HG02678 (cell line): ENCODE results near the gene BRSK2.

Experiments
- ATAC-seq: cut with Tn5 transposase; IDR thresholded peaks from one replicate; pipeline ENCODE4 v1.9.1; 2021; ENCODE audit warnings: mild to moderate bottlenecking, moderate library complexity; ENCODE audit not compliant: unreplicated experiment

Gene BRSK2

GRCh38 chr11:1461826-1462697, 72.3 kb downstream of the BRSK2 start:
- no peak for ATAC-seq

DNA sequence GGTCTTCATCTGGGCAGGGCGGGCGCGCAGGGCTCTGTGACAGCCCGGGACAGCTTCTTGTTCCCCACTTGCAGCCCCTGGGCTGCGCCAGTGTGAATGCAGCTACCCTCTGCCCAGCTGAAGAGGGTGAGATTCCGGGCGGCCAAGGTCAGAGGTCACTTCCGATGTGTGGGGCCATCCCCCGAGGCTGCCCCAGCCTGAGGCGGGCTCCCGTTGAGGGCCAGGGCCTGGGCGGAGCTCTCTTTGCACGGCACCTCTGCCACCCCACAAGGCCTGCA, 72.9 kb downstream of the BRSK2 start:
- no peak for ATAC-seq

DNA sequence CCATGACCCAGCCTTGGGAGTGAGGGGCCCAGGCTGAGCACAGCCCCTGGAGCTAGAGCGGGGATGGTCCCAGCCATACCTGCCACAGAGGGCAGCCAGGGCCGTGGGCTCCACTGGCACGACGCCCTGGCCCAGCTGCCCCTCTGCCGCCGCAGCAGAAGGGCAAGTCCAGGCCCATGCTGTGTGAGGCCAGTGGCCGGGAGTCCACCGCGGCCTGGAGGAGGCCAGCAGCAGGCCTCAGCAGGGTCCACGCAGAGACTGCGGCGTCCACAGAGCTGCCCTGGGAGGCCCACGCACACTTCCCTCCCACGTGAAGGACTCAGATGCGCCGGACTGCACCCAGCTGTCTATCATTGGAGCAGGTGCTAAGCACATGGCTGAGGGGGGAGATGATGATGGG, 73.3 kb downstream of the BRSK2 start:
- ATAC-seq, result no peak

DNA sequence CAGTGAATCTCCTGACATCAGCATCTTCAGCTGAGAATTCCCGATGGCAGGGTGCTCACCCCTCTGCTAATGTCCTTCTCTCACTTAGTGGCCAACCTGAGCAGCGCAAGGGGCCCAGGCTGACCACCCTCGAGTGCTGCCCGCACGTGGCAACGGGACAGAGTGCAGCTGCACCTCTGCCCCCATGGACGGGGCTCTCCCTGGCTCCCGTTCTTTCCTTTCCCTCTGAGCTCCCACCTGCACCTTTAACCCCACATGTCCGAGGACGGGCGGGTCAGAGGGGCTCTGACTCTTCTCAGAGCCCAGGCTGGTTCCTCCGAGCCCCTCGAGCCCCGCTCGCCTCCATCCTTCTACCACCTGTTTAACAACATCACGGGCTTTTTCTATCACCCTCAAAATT, 77.0 kb downstream of the BRSK2 start:
- ATAC-seq, result no peak

DNA sequence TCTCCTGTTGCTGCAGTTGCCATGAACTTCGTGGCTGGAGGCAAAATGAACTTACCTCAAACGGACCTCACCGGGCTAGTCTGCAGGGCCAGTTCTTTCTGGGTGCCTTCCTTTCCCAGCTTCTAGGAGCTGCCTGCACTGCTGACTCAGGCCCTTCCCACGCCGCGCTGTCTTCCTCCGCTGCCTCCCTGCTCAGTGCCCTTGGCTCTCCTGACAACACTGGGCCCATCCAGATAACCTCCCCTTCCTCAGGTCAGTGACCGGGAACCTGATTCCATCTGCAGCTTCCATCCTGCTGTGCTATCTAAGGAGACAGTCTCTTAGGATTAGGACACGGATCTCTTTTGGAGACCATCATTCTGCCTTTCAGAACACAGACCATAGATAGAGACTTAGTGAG, 77.5 kb downstream of the BRSK2 start:
- ATAC-seq, result no peak

DNA sequence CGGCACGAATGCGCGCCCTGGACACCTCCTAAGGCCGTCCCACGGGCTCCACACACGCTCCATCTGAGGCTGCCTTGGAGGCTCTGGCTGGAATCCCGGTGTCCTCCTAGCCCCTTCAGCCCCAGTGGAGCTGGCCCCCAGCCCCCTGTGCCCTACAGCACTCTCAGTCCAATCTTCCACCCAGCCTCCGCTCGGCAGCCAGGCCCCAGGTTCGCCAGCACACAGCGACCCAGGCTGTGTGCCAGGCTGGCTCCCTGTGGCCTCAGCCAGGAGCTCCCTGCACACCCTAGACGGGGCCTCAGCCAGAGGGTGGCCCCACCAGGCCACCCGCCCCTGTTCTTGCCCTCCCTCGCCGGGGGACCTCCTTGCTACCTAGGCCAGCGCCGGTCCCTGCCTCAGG, 78.3 kb downstream of the BRSK2 start:
- ATAC-seq, result no peak

DNA sequence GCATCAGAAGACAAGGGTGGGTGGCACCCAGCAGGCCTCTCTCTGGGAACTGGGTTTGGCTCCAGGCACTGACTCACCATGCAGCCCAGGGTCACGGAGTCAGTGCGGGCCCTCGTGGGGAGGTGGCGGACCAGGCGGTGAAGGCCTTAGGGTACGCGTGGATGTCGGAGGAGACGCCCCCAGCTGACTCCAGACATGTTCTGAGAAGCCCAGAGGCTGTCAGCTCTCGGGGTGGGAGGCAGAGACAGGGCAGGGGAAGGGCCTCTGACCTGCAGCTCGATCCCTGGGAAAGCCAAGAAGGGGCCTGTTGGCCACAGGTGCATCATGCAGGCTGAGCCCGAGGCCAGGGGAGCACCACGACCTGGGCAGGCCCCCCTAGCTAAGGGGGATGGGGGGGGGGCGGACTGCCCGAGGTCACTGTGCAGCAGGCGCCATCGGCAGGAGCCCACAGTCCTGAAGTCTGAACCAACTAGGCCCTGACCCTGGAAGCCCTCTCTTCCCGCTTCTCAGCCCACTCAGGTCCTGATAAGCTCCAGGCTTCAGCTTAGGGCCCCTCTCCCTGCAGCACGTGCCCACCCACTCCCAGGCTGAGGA, 78.8 kb downstream of the BRSK2 start:
- ATAC-seq, result no peak

DNA sequence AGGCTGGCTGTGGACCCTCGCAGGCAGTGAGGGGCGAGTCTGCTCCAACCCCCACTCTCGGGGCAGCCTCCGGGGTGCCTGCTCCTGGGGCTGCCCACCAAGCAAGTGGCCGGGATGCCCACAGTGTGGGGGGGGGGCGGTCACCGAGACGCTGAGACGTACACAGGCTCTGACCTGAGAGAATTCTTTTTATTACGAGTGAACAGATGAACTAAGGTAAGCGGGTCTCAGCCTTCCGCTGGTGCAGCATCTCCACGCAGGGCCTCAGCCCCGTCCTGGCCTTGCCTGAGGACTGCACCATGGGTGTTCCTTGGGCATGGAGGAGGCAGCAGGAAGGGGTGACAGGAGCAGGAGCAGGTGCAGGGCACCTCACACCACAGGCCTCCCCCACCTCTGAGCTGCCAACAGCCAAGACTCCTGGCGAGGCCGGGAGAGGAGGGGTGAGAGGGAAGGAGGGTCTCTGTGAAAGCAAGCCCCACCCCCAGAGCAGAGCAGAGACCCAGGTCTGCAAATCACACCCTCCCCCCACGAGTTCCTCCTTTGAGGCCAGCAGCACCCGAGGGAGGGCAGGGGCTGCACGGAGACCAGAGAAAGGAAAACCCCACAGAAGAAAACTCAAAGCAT, 79.7 kb downstream of the BRSK2 start:
- ATAC-seq, result no peak

DNA sequence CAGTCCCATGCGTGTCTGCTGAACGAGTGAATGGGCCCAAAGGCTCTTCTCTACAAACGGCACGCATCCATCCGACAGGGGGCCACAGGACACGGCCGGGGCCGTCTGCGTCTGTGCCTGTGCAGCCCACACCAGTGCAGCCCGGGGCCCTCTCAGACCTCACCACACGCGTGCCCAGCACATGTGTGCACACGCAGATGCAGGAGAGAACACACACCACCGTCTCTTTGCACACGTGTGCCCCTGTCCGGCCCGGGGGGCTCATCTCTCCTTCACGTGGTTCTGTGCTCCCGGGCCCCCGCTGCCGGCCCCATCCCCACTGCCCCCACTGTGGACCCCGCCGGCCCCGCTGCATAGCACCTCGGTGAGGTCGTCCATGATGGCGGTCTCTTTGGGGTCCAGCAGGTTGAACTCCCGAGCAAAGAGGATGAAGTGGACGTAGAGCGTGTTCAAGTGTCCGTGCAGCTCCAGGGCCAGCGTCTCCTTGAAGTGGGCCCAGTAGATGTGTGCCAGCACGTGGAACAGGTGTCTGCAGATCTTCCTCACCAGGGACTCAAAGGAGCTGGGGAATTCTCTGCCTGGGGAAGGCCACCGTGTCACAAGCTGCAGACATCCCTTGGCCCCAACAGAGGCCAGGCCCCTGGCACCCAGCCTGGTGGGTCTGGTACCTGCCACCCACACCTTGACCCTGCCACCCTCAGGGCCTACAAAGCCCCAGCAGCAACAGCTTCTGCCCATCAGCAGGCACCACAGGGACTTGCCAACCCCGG, 80.4 kb downstream of the BRSK2 start:
- no peak for ATAC-seq

DNA sequence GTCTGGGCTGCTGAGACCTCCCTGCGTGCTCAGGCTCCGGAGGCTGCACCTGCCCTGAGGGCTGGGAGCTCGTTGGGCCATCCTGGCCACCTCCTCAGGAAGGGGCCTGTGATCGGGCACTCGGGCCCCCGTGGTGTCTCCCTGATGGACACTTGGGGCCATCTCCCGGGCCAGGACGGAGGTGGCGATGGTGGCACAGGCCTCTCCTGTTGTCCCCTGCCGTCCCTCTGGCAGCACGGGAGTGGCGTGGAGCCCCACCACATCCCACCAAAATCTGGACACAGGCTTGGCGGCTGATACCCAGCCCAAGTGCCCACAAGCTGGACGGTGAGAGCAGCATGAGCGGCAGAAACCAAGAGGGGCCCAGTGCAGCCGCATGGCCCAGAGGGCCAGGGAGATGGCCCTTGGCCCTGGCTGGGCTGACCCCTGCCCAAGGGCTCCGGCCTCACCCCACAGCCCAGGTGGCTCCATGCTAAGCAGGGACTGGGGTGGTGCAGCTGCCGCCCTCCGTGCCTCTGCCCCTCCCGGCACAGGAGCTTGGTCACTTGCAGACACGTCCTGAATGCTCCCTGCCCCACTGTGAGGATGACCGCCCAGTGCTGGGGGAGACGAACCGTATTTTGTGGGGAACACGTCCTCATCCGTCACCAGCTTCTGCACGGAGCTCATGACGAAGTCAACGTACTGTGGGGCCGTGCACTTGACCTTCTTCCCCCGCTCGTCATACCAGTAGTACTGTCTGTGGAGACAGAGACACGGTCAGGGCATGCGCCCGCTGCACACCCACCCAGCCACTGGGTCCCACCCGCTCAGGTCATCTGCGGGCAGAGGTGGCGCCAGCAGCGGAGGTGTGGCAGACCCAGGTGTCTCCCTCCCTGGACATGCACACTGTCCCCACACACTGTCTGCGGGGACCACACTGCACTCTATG, 81.2 kb downstream of the BRSK2 start:
- no peak for ATAC-seq

DNA sequence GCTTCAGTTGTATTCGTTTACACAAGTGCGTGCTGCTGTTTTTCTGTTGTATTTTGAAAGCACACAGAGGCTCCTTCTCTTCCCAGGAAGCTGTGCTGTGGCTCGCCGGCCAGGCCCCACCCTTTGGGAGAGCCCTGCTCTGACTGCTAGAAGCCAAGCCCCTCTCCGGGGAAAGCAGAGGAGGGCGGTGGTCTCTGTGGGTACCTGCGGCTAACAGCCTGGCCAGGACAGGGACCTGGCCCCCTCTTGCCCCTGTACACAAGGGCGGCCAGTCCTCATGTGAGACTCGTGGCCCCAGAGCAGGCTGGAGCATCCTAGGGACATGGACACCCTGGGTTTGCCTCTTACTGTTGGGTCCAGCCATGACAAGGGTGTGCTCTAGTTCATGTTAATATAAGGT, 82.0 kb downstream of the BRSK2 start:
- ATAC-seq, result no peak

DNA sequence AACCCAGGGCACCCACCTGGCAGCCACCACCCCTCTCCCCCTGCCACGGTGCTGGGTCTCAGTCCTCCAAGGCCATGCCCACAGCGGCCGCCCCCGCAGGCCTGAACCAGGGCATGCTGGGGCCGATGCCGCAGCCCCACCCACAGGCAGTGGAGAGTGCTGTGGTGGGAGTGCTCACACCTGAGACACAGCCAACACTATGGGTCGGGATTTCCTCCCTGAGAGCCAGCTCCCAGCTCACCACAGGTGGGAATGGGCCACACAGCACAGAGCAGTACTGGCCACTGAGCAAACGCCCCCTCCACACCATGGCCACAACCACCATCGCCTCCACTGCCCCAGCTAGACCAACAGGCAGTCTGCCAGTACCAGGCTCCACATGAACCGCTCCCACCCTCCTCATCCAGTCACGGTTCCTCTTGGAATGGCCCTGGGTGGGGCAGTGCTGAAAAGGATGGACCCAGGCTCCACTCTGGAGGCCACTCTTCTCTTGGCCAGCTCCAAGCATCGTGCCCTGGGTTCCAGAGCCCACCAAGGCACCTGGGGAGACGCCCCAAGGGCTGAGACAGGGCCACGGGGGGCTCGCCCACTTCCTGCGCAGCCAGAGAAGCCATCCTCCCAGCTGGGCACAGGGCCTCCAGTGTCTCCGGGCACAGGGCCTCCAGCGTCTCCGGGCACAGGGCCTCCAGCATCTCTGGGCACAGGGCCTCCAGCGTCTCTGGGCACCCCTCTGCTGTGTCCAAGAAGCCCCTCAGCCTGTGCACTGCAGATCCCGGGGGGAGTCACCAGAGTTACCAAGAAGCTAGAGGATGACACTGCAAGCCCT, 82.7 kb downstream of the BRSK2 start:
- no peak for ATAC-seq

DNA sequence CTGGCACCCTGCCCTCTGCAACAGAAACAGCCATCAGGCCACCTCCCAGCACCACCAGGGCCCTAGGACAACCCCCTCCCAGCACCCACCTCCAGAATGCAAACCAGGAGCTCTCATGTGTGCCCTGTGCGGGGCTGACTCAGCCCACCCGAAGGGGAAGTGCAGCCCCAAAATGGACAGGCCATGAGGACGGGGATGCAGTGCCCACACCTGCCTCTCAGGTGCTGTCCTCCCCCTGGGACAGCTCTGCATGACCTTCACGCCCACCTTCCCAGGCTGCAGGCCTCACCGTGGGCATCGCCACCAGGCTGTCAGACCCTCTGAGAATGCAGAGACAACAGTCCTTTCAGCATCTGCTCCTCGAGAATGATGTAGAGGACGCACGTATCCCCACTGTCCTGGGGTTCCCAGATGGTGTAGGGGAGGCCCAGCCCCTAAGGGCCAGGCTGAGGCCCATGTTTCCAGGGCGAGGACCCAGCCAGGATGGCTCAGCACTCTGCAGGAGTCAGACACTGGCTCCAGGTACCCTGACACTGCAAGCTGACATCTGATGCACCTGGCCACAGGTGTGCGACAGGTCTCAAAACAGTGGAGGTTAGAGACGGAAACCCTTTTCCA, 83.4 kb downstream of the BRSK2 start:
- ATAC-seq, result no peak

GRCh38 chr11:1473786-1474185, 84.1 kb downstream of the BRSK2 start:
- no peak for ATAC-seq

- ATAC-seq, result no peak
Measured at GRCh38 chr11:1475841-1476240, 86.1 kb downstream of the BRSK2 start.

DNA sequence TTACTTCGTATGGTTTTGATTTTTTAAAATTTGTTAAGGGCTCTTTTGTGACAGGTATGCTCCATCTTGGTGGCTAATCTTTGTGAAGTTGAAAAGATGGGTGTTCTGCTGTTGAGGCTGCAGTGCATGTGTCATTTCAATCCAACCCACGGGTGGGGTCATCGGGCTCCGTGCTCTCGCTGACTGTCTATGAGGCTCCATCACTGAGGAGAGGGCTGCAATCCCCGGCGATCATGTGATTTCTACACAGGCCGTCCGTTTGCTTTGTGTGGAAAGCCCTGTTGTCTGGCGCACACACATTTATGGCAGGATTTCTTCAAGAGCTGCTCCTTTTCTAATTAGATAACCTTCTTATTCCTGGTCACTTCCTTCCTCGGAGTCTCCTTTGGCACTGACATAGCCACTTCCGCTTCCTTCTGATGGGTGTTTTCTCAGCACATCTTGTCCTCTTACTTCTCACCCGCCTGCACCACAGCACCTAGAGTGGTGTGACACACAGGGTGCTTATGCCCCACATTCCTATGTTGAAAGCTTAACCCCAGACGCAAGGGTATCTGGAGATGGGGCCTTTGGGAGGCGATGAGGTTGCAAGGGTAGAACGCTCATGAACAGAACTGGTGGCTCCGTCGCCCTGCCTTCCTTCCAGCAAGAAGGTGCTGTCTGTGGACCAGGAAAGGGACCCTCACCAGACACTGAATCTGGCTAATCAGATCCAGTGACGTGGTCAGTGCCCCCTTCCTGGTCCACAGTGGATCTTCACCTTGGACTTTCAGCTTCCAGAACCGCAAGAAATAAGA, 87.4 kb downstream of the BRSK2 start:
- ATAC-seq, result no peak

DNA sequence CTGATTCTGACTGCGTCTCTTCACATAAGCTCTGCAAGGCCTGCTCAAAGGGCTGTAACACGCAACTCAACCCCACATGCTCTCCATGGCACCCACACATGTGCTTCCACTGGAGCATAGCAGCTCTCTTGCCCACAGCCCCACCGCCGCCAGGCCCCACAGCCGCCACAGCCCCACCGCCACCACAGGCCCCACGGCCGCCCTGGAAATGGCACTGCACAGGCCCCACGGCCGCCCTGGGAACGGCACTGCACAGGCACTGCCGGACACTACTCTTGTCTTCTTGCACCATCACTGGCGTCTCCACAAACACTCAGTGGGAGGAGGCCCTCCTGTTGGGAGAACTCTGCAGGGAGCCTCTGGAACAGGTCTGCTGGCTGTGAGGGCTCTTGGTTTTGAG, 88.3 kb downstream of the BRSK2 start:
- no peak for ATAC-seq

GRCh38 chr11:1478544-1478943, 88.8 kb downstream of the BRSK2 start:
- no peak for ATAC-seq
